ENCODE data around the gene FOXK2. TPM values are rescaled to one million over a fixed set of nuclear protein-coding genes. Genes with fewer than 3 reads are reported as not detected.

Gene FOXK2
- total RNA-seq, 1 experiment from 2014 or later = 72.0 TPM

- Histone ChIP-seq H4K5ac (ENCODE audit: insufficient read length, low read depth, low read length) (no peak overlapping the region), H3K79me2 (ENCODE audit: insufficient read depth, low read length) (no peaks in the 10 kb centered on the region), H3K23me2 (ENCODE audit: insufficient read length, low read depth, low read length, poor library complexity, severe bottlenecking) (no peaks in the 10 kb centered on the region), H3K4me2 (ENCODE audit: insufficient read depth, insufficient read length, low read length) (no peak overlapping the region), H3K18ac (ENCODE audit: insufficient read length, low read depth, low read length) (no peak overlapping the region), H3K4me1 (ENCODE audit: insufficient read depth, low read length) (no peaks in the 10 kb centered on the region), H2BK12ac (ENCODE audit: insufficient read length, low read depth, low read length) (no peak overlapping the region), H3K27me3 (ENCODE audit: insufficient read depth, low read length) (no peaks in the 10 kb centered on the region), H2BK15ac (ENCODE audit: low read depth, low read length) (no peak overlapping the region), H3K27ac (ENCODE audit: insufficient read length, low read depth, low read length) (no peak overlapping the region), H3K9ac (ENCODE audit: extremely low read depth, insufficient read length, low read length) (no peak overlapping the region), H4K91ac (ENCODE audit: insufficient read length, low read depth, low read length) (no peak overlapping the region), H4K20me1 (ENCODE audit: control insufficient read depth, insufficient read depth, insufficient read length) (peaks cover 2% of the 10 kb centered on the region), H3K4ac (ENCODE audit: low read depth, low read length) (no peak overlapping the region), H2BK5ac (ENCODE audit: insufficient read length, low read length) (no peak overlapping the region), H2AFZ (ENCODE audit: low read length) (no peak overlapping the region), H3T11ph (ENCODE audit: low read length) (no peak overlapping the region), H3K9me3 (ENCODE audit: control insufficient read depth, low read depth, low read length) (no peaks in the 10 kb centered on the region), H2AK5ac (ENCODE audit: insufficient read length, low read length) (no peak overlapping the region), H3K23ac (ENCODE audit: insufficient read length, low read depth, low read length) (no peak overlapping the region), H3K79me1 (ENCODE audit: insufficient read depth, low read depth, low read length, poor library complexity, severe bottlenecking) (peaks cover 2% of the 10 kb centered on the region), H4K8ac (replicated peaks; ENCODE audit: insufficient read length, low read depth, low read length) (no peak overlapping the region), H2BK20ac (ENCODE audit: low read depth, low read length, poor library complexity, severe bottlenecking) (no peak overlapping the region), H3K56ac (ENCODE audit: insufficient read length, low read depth, low read length) (no peak overlapping the region), H2BK120ac (ENCODE audit: low read depth, low read length, poor library complexity, severe bottlenecking) (no peak overlapping the region), H3K14ac (ENCODE audit: insufficient read depth, low read length) (no peak overlapping the region)
- TF ChIP-seq CTCF (conservative IDR thresholded peaks at IDR 0.05) = no peak
- no peak for DNase-seq
- Mint-ChIP-seq H3K27ac (peak overlapping the region in 1 of 3 experiments; percentile 21; a peak in 1 of 7 replicates), H3K4me1 (peaks cover 4 to 10% of the 10 kb centered on the region in 2 experiments; a peak in 3 of 4 replicates), H3K9me3 (peaks cover 0 to 2% of the 10 kb centered on the region in 2 experiments; a peak in 1 of 5 replicates), H3K4me3 (no peak overlapping the region), H3K36me3 (ENCODE audit: insufficient read depth in 1 of 3, low read depth in 3 of 3) (peaks cover 31 to 63% (median 61%) of the 10 kb centered on the region in 3 experiments), H3K27me3 (ENCODE audit: low read depth) (no peaks in the 10 kb centered on the region; the same call in 1 of the 2 replicates)
- no CpG with 5 or more reads among the region's 6 CpGs for WGBS (ENCODE audit: extremely low coverage, insufficient read length, low lambda C conversion rate)
Observed at GRCh38 chr17:82590216-82590615, 70.7 kb downstream of the FOXK2 start.

Measured in H9 (cell line).